Caco-2 (cell line): ENCODE measurements around the gene SVEP1. TPM values are rescaled to one million over a fixed set of nuclear protein-coding genes. Genes with fewer than 3 reads are reported as not detected.

ENCODE experiments used
- BruUV-seq: library from RNA; stranded (reverse); fragments of 400-500 nt; replicated peaks from 2 replicates; lab custom pipeline; 2021; lab: Mats Ljungman, UMichigan
- CTCF ChIA-PET: fragments of 300-600 bp; sonication (Branson Sonifier 250); formaldehyde crosslinking; loops from one replicate; lab custom pipeline; 2022; ENCODE audit warnings: antibody characterized with exemption; lab: Charles Lee
- POLR2A ChIA-PET: fragments of 300-600 bp; sonication (Branson Sonifier 250); formaldehyde crosslinking; loops from one replicate; lab custom pipeline; 2022; ENCODE audit warnings: antibody characterized with exemption; lab: Charles Lee
- DNase-seq, 2 experiments: peaks; one replicate each; pipeline versions ENCODE4 v3.0.0 to v3.0.0-alpha.2; 2020 to 2022
- H3K27me3 ChIP-seq: replicated peaks from 2 replicates; pipeline ENCODE4 v1.6.0; 2011; ENCODE audit warnings: low read length; ENCODE audit not compliant: control insufficient read depth, insufficient read depth
- H3K36me3 ChIP-seq: 2 replicates; pipeline ENCODE4 v1.5.1; 2011; ENCODE audit warnings: low read length; ENCODE audit not compliant: control insufficient read depth, insufficient read depth
- H3K4me1 ChIP-seq: fragments of 250-450 bp; sonication (Bioruptor Pico); 2 replicates; pipeline ENCODE4 v1.5.1; 2020; ENCODE audit warnings: mild to moderate bottlenecking
- H3K4me3 ChIP-seq: 2 replicates; pipeline ENCODE4 v1.5.1; 2011; ENCODE audit warnings: low read depth, mild to moderate bottlenecking, control low read depth, low read length
- H3K9me3 ChIP-seq: fragments of 250-450 bp; sonication (Bioruptor Pico); 2 replicates; pipeline ENCODE4 v1.5.1; 2020; ENCODE audit warnings: mild to moderate bottlenecking, moderate library complexity
- H3K27ac Mint-ChIP-seq: one replicate; pipeline ENCODE4 v1.8.0; 2022; ENCODE audit warnings: mixed read lengths; ENCODE audit not compliant: unreplicated experiment
- H3K27me3 Mint-ChIP-seq: one replicate; pipeline ENCODE4 v1.8.0; 2022; ENCODE audit warnings: mixed read lengths; ENCODE audit not compliant: insufficient read depth, unreplicated experiment
- H3K36me3 Mint-ChIP-seq: one replicate; pipeline ENCODE4 v1.8.0; 2022; ENCODE audit warnings: mild to moderate bottlenecking, mixed read lengths; ENCODE audit not compliant: insufficient read depth, unreplicated experiment
- H3K4me1 Mint-ChIP-seq: one replicate; pipeline ENCODE4 v1.8.0; 2022; ENCODE audit warnings: low read depth, mixed read lengths; ENCODE audit not compliant: unreplicated experiment
- H3K4me3 Mint-ChIP-seq: one replicate; pipeline ENCODE4 v1.8.0; 2022; ENCODE audit warnings: mild to moderate bottlenecking, moderate library complexity, mixed read lengths; ENCODE audit not compliant: unreplicated experiment
- H3K9me3 Mint-ChIP-seq: one replicate; pipeline ENCODE4 v1.8.0; 2022; ENCODE audit warnings: mixed read lengths; ENCODE audit not compliant: unreplicated experiment
- CTCF ChIP-seq, 2 experiments: fragments of 200-600 bp in 1 of 2; IDR thresholded peaks; 1 replicate in 1 of 2; 2 replicates in 1 of 2; pipeline versions ENCODE4 v1.5.1 to v1.8.0; 2011 to 2022; ENCODE audit warnings: antibody characterized with exemption in 1 of 2, control low read depth in 1 of 2, inconsistent platforms in 1 of 2, low read depth in 1 of 2, low read length in 1 of 2, mild to moderate bottlenecking in 1 of 2, moderate library complexity in 1 of 2; ENCODE audit not compliant: insufficient read depth in 1 of 2, severe bottlenecking in 1 of 2, unreplicated experiment in 1 of 2
- intact Hi-C: fragments of 100-400 bp; cut with micrococcal nuclease; formaldehyde crosslinking; loops from one replicate; pipeline ENCODE4 v1.10.0; 2022; ENCODE audit not compliant: unreplicated experiment
- total RNA-seq: library from RNA; stranded (reverse); gene quantifications from 2 replicates; pipeline ENCODE4 v1.2.3, GENCODE V29; 2022

The SVEP1 gene
- total RNA-seq, 1 experiment from 2014 or later: 2.9 TPM

- no peak overlapping the region for H3K4me3 Mint-ChIP-seq
- peaks cover 5% of the 10 kb centered on the region for H3K36me3 Mint-ChIP-seq
- Histone ChIP-seq H3K4me3 (no peak overlapping the region), H3K36me3 (no peaks in the 10 kb centered on the region), H3K4me1 (no peaks in the 10 kb centered on the region), H3K27me3 (no peaks in the 10 kb centered on the region), H3K9me3 (no peaks in the 10 kb centered on the region)
- CTCF ChIA-PET: no interaction called here
- no TSS peak for BruUV-seq
- H3K4me1 Mint-ChIP-seq: no peaks in the 10 kb centered on the region
- POLR2A ChIA-PET: no interaction called here
- DNase-seq: no peak
- intact Hi-C loops: no loop called here
- TF ChIP-seq CTCF (IDR thresholded peaks at IDR 0.05; ENCODE audit: insufficient read depth in 1 of 2, low read depth in 1 of 2, low read length in 1 of 2, severe bottlenecking in 1 of 2, unreplicated experiment in 1 of 2): no peak
- H3K27ac Mint-ChIP-seq: no peak overlapping the region
- H3K9me3 Mint-ChIP-seq: no peaks in the 10 kb centered on the region
- peaks cover 5% of the 10 kb centered on the region for H3K27me3 Mint-ChIP-seq
Observed at GRCh38 chr9:110440172-110440571, 139.4 kb downstream of the SVEP1 start.

GRCh38 chr9:110432253-110432652 is 147.3 kb downstream of the SVEP1 start:
- Mint-ChIP-seq H3K9me3 (no peaks in the 10 kb centered on the region), H3K27me3 (no peaks in the 10 kb centered on the region), H3K27ac (no peak overlapping the region), H3K4me1 (no peaks in the 10 kb centered on the region), H3K4me3 (no peak overlapping the region), H3K36me3 (no peaks in the 10 kb centered on the region)
- no peaks in the 10 kb centered on the region for H3K9me3 ChIP-seq
- BruUV-seq: no TSS peak
- intact Hi-C loops: no loop called here
- no peak for TF ChIP-seq CTCF (IDR thresholded peaks at IDR 0.05; ENCODE audit: insufficient read depth in 1 of 2, low read depth in 1 of 2, low read length in 1 of 2, severe bottlenecking in 1 of 2, unreplicated experiment in 1 of 2)
- POLR2A ChIA-PET: no interaction called here
- no peak for DNase-seq
- no peak overlapping the region for H3K4me3 ChIP-seq
- H3K27me3 ChIP-seq: no peaks in the 10 kb centered on the region
- H3K4me1 ChIP-seq: peaks cover 9% of the 10 kb centered on the region; the same call in 1 of the 2 replicates
- no peaks in the 10 kb centered on the region for H3K36me3 ChIP-seq
- CTCF ChIA-PET: interaction anchor here (0.6 kb wide), 2 partner anchors 54 to 134 kb away, joined by 3 to 5 read pairs; no protein-coding TSS in a partner anchor

- H3K36me3 ChIP-seq: no peaks in the 10 kb centered on the region
- no peak for DNase-seq
- H3K4me1 ChIP-seq: peaks cover 9% of the 10 kb centered on the region; the same call in 1 of the 2 replicates
- Mint-ChIP-seq H3K4me1 (no peaks in the 10 kb centered on the region), H3K27me3 (no peaks in the 10 kb centered on the region), H3K4me3 (no peak overlapping the region), H3K9me3 (no peaks in the 10 kb centered on the region), H3K36me3 (no peaks in the 10 kb centered on the region), H3K27ac (no peak overlapping the region)
- ChIA-PET POLR2A (no interaction called here), CTCF (interaction anchor here (0.6 kb wide), 1 partner anchor 245 kb away, joined by 3 read pairs; no protein-coding TSS in a partner anchor)
- H3K9me3 ChIP-seq: no peaks in the 10 kb centered on the region
- no peak overlapping the region for H3K4me3 ChIP-seq
- BruUV-seq: no TSS peak
- TF ChIP-seq CTCF (IDR thresholded peaks at IDR 0.05; ENCODE audit: insufficient read depth in 1 of 2, low read depth in 1 of 2, low read length in 1 of 2, severe bottlenecking in 1 of 2, unreplicated experiment in 1 of 2): no peak
- H3K27me3 ChIP-seq: no peaks in the 10 kb centered on the region
- intact Hi-C loops: loop anchor here (5.0 kb wide), 2 partner anchors 193 to 247 kb away; no protein-coding TSS in a partner anchor
Observed at GRCh38 chr9:110429453-110429852, 150.1 kb downstream of the SVEP1 start.
